SK-N-MC (cell line): ENCODE results near the gene POLA1.

ENCODE experiments used
- EZH2 ChIP-seq: fragments of 200-600 bp; sonication (generic); IDR thresholded peaks from one replicate; pipeline ENCODE4 v1.6.1; 2017; ENCODE audit warnings: antibody characterized with exemption
- POLR2AphosphoS5 ChIP-seq: IDR thresholded peaks from 2 replicates; pipeline ENCODE4 v1.6.1; 2012; ENCODE audit warnings: mild to moderate bottlenecking, low read depth, low read length, borderline replicate concordance

DNA sequence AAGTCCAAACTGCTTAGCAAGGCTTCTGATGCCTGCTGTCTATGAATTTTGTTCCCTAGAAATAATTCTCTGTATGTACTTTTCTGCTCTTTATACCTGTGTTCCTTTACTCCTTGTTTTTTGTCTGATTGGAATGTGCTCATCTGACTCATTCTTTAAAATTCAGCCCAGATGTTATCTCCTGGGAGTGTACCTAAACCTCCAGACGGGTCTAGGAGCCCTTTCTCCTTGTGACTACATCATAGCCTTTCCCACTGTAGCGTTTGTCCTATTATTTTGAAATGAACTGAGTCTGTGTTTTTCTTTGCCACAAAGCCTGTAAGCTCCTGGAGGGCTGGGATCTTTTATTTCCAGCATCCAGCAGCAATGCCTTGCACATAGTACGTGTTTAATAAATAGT lies 26.3 kb downstream of the POLA1 start:
- TF ChIP-seq EZH2 (no peak), POLR2AphosphoS5 (no peak)
